ENCODE measurements around the gene HOXB6. TPM values are rescaled to one million over a fixed set of nuclear protein-coding genes. Genes with fewer than 3 reads are reported as not detected.
A peak's percentile ranks its signal among the peaks of the same experiment; 100 is the strongest.

The HOXB6 gene
- total RNA-seq, 4 donors from 2014 or later = 0.66 to 5.1 (median 2.9) TPM

DNA sequence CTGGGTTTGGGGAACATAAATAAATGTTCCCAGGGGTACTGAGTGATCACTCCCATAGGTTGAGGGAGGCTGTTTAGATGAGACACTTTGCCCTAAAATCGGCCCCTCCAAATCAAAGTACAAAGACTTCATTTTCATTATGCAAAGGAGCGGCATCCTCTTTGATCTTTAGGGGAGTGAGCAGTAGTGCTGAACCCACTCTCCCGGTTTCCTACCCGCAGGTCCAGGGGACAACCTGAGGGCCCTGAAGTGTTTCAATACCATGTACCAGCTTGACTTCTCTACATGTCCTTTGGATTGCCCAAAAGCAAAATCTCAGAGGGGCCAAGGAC, 3.6 kb downstream of the HOXB6 start:
- Histone ChIP-seq H3K4me3 (no peak overlapping the region), H3K36me3 (no peaks in the 10 kb centered on the region), H3K27me3 (peaks cover 0 to 100% of the 10 kb centered on the region in 2 donors), H3K27ac (no peak overlapping the region), H3K9me3 (peaks cover 0 to 13% (median 0%) of the 10 kb centered on the region in 4 donors), H3K4me1 (peaks cover 0 to 41% (median 13%) of the 10 kb centered on the region in 4 donors)
- no peak for TF ChIP-seq CTCF (IDR thresholded peaks at IDR 0.05)
- TF ChIP-seq POLR2A (IDR thresholded peaks at IDR 0.05) = no peak
- no peak for TF ChIP-seq EP300 (IDR thresholded peaks at IDR 0.05)
- WGBS, 2 donors = 37 to 61% methylated on average over 4 of the region's 4 CpGs
- no peak for DNase-seq (ENCODE audit: low spot score in 2 of 2)

- Histone ChIP-seq H3K27ac (no peak overlapping the region), H3K4me3 (no peak overlapping the region), H3K9me3 (peaks cover 0 to 13% (median 0%) of the 10 kb centered on the region in 4 donors), H3K4me1 (peaks cover 0 to 45% (median 15%) of the 10 kb centered on the region in 4 donors), H3K27me3 (peaks cover 0 to 100% of the 10 kb centered on the region in 2 donors), H3K36me3 (no peaks in the 10 kb centered on the region)
- WGBS, 2 donors = 64 to 66% methylated on average over 17 of the region's 17 CpGs
- TF ChIP-seq CTCF (IDR thresholded peaks at IDR 0.05) (no peak), POLR2A (IDR thresholded peaks at IDR 0.05) (no peak), EP300 (IDR thresholded peaks at IDR 0.05) (no peak)
- no peak for DNase-seq (ENCODE audit: low spot score in 2 of 2)
Measured at GRCh38 chr17:48600244-48601098, 4.3 kb downstream of the HOXB6 start.

DNA sequence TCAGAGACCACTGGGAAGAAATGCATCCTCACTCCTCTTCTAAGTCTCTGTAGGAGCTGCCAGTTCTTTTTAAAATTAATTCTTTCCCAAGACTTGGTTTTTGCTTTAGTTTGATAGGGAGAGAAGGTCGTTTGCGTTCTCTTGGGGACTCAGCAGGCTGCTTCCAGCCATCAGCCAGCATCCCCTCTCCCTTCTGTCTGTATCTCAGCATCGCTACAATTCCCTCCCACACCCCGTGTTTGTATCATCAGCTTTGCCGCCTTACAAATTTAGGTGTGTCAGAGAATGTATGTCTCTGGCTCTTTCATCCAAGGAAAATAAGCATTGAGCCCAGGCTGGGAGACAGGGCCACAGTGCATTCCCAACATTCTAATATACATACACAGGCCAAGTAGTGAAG, 5.4 kb downstream of the HOXB6 start:
- peaks cover 0 to 100% of the 10 kb centered on the region in 2 donors for H3K27me3 ChIP-seq
- H3K9me3 ChIP-seq = peaks cover 0 to 13% (median 0%) of the 10 kb centered on the region in 4 donors
- 61 to 72% methylated on average over 5 of the region's 5 CpGs for WGBS, 2 donors
- H3K4me3 ChIP-seq = no peak overlapping the region
- no peak overlapping the region for H3K27ac ChIP-seq
- TF ChIP-seq EP300 (IDR thresholded peaks at IDR 0.05) (no peak), POLR2A (IDR thresholded peaks at IDR 0.05) (no peak), CTCF (IDR thresholded peaks at IDR 0.05) (no peak)
- DNase-seq (ENCODE audit: low spot score in 2 of 2) = no peak
- H3K36me3 ChIP-seq = no peaks in the 10 kb centered on the region
- peaks cover 0 to 45% (median 15%) of the 10 kb centered on the region in 4 donors for H3K4me1 ChIP-seq

DNA sequence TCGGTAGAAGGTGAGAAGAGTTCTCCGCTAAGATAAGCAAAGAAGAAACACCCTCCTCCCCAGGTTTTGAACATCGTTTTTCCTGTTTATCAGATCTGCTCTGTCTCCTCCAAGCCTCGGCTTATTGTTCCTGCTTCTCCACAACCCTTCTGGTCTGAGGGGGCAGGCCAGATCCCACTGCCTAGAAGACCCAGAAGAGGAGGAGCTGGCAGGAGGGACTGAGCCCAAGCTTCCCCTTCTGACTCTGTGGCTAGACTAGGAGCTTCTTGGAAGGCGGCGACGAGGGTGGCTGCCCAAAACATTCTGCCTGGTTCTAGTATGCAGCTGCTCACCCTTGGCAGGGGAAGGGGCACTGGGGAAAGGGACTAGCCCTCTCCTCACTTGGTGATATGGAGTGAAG, 6.0 kb downstream of the HOXB6 start:
- H3K36me3 ChIP-seq = no peaks in the 10 kb centered on the region
- H3K9me3 ChIP-seq = peaks cover 0 to 10% (median 0%) of the 10 kb centered on the region in 4 donors
- TF ChIP-seq CTCF (IDR thresholded peaks at IDR 0.05) = no peak
- no peak for TF ChIP-seq EP300 (IDR thresholded peaks at IDR 0.05)
- TF ChIP-seq POLR2A (IDR thresholded peaks at IDR 0.05) = no peak
- no peak overlapping the region for H3K4me3 ChIP-seq
- 35 to 56% methylated on average over 7 of the region's 7 CpGs for WGBS, 2 donors
- peaks cover 0 to 100% of the 10 kb centered on the region in 2 donors for H3K27me3 ChIP-seq
- H3K27ac ChIP-seq = peak overlapping the region in 1 of 4 donors; percentile 71
- H3K4me1 ChIP-seq = peaks cover 0 to 49% (median 17%) of the 10 kb centered on the region in 4 donors
- DNase-seq (ENCODE audit: low spot score in 2 of 2) = no peak
